GM13976 (cell line): Measurements from ENCODE around the gene ICAM5.
A peak's percentile ranks its signal among the peaks of the same experiment; 100 is the strongest.
"Not testable (repeated sequence)": the region's sequence is repeated elsewhere in the genome, so short reads cannot be mapped to it uniquely, and the experiment has no call there.

Experiments used
- DNase-seq: peaks from one replicate; pipeline ENCODE4 v3.0.0; 2012; ENCODE audit warnings: low spot score
- CTCF ChIP-seq: IDR thresholded peaks from 2 replicates; pipeline ENCODE4 v1.5.1; 2012; ENCODE audit warnings: borderline replicate concordance, mild to moderate bottlenecking; ENCODE audit not compliant: insufficient read depth; ENCODE audit errors: extremely low read depth, missing control alignments, control extremely low read depth
- in situ Hi-C: fragments of 300-500 bp; cut with MboI; formaldehyde crosslinking; loops from one replicate; pipeline ENCODE4 v1.12.0; 2022; ENCODE audit warnings: low sequenced_read_pairs, mixed read lengths, inconsistent platforms; ENCODE audit not compliant: unreplicated experiment

Gene ICAM5

GRCh38 chr19:10332158-10332964 is 42.6 kb downstream of the ICAM5 start:
- no peak for DNase-seq
- TF ChIP-seq CTCF, result no peak
- in situ Hi-C loops, result no loop called here

- no peak for TF ChIP-seq CTCF
- DNase-seq, result peak; percentile 100
- in situ Hi-C loops, result no loop called here
Measured at GRCh38 chr19:10332965-10333757, 43.4 kb downstream of the ICAM5 start, which contains the start of gene RAVER1. Gene RAVER1, minus strand, starts transcription at chr19:10333529. Its CDS starts 22 bp downstream, at chr19:10333507.

GRCh38 chr19:10333758-10334587 is 44.2 kb downstream of the ICAM5 start:
- in situ Hi-C loops, result no loop called here
- no peak for TF ChIP-seq CTCF
- no peak for DNase-seq

- no peak for DNase-seq
- in situ Hi-C loops, result no loop called here
- no peak for TF ChIP-seq CTCF
Measured at GRCh38 chr19:10334588-10335351, 45.0 kb downstream of the ICAM5 start.

DNA sequence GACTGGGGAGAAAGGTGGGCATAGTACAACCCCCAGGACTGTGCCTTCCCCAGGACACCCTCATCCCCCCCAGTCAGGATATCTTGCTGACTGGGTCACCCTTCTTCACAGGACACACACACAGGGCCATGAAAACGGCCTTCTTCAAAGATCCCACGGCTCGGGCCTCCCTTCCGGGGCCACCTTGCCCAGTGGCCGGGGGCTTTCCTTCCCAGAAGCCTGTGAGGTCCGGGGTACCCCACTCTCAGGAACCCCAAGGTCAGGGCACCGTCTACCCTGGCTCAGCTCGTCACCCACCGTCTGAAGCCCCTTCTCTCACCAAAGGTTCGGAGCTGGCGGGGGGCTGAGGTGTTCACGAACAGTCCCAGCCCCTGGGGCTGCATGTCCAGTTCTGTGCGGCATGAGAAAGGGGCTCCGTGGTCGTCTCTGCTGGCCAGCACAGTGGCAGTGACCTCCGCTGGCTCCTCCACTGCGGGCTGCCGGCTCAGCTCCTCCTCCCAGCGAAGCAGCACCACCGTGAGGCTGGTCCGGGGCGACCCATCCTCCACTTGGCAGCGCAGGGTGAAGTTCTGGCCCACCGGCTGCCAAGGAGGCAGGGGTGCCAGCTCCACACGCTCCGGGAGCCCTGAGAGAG is 45.7 kb downstream of the ICAM5 start:
- no peak for DNase-seq
- in situ Hi-C loops, result no loop called here

DNA sequence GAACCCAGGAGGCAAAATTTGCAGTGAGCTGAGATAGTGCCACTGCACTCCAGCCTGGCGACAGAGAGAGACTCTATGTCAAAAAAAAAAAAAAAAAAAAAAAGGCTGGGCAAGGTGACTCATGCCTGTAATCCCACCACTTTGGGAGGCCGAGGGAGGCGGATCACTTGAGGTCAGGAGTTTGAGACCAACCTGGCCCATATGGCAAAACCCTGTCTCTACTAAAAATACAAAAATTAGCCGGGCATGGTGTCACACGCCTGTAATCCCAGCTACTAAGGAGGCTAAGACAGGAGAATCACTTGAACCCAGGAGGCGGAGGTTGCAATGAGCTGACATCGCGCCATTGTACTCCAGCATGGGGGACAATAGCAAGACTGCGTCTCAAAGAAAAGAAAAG is 47.0 kb downstream of the ICAM5 start:
- DNase-seq, in situ Hi-C loops: not testable (repeated sequence)

More for the DNA sequence above, 45.7 kb downstream of the ICAM5 start:
- no peak for TF ChIP-seq CTCF
